Bronchial smooth muscle cell (primary cell): Measurements from ENCODE around the gene PAX1. TPM values are rescaled to one million over a fixed set of nuclear protein-coding genes. Genes with fewer than 3 reads are reported as not detected.

Source experiments
- total RNA-seq: library from RNA; depleted of rRNA; stranded (reverse); fragments of >200 nt; gene quantifications from 2 replicates; pipeline ENCODE4 v1.2.1, GENCODE V29; 2014

The PAX1 gene
- total RNA-seq: not detected in 2 replicates

GRCh38 chr20:21705575-21706260, at the start of gene PAX1:
PAX1 (plus strand) TSS chr20:21705664; CDS start chr20:21705713, 49 bp downstream.

Other genes starting within 250 kb of the PAX1 start
- under 0.01 TPM in 1 of 2 replicates, not detected in the other for gene NKX2-2, start 191.6 kb upstream of the PAX1 start, total RNA-seq